EL (cell line): ENCODE data around the gene ATG7.

ENCODE experiments used
- DNase-seq: peaks from one replicate; pipeline ENCODE4 v3.0.0-alpha.2; 2016

The ATG7 gene

GRCh38 chr3:11363715-11364114 is 91.5 kb downstream of the ATG7 start:
- no peak for DNase-seq

DNA sequence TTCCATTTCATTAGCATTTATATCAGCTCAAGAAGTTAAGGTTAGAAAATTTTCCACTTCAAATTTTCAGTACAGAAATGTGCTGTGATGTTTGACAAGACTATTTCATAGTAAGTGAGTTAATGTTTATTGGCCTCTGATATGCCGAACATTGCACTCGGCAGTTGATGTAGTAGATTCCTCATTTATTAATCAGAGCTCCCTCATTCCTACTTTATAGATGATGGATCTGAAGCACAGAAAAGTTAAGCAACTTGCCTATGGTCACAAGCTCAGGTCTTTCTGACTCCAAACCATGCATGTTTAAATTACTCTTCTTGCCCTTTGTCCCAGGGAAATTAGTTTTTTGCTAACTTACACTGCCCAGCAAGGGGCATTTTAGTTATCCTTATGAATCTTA is 92.0 kb downstream of the ATG7 start:
- peak; percentile 67 for DNase-seq

DNA sequence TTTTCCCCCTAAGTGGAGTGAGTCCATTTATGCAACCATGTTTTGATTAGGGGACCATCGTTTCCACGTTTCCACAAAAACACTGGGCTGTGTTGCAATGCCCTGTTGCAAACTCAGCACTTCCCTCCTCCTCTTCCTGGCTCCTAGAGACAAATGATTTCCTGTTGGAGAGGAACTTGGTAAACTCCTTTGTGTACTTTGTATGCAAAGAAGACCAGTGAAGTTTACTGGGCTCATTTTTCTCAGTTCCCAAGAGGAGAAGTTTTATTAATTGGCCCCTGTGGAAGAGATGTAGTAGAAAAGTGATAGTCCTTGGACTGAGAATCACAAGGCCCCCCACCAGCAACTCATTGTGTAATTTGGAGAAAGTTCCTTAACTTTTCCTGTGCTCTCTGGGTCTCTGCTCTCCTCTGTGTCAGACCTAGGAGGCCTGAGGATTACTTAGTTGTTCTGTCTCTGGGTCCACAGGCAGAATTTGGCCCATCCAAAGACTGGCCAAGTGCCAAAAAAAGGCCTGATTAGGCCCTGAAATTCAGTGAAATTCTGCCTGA is 95.0 kb downstream of the ATG7 start:
- DNase-seq: peak; percentile 30

GRCh38 chr3:11370191-11370590 is 98.0 kb downstream of the ATG7 start:
- DNase-seq: no peak

- DNase-seq: no peak
These were observed 98.8 kb downstream of the ATG7 start for GRCh38 chr3:11370966-11371365.

- no peak for DNase-seq
These were observed 99.5 kb downstream of the ATG7 start for GRCh38 chr3:11371747-11372146.

GRCh38 chr3:11373235-11373634 is 101.0 kb downstream of the ATG7 start:
- no peak for DNase-seq

DNA sequence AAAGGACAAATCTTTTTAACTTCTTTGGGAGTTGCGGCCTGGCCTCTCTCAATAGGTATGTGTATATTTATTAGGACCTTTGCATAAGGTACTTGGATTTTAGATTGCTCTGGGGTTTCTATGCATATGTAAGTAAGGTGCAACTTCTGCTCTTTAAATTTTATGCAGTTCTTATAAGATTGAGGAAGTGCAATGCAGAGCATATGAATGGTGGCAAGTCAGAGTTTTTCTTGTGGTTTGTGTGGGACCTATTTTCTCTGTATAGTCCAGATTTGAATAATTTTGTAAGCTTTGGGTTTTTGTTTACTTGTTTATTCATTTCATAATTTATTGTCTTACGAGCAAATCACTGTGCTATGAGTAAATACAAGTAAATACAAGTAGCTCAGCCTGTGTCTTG is 101.5 kb downstream of the ATG7 start:
- no peak for DNase-seq

DNA sequence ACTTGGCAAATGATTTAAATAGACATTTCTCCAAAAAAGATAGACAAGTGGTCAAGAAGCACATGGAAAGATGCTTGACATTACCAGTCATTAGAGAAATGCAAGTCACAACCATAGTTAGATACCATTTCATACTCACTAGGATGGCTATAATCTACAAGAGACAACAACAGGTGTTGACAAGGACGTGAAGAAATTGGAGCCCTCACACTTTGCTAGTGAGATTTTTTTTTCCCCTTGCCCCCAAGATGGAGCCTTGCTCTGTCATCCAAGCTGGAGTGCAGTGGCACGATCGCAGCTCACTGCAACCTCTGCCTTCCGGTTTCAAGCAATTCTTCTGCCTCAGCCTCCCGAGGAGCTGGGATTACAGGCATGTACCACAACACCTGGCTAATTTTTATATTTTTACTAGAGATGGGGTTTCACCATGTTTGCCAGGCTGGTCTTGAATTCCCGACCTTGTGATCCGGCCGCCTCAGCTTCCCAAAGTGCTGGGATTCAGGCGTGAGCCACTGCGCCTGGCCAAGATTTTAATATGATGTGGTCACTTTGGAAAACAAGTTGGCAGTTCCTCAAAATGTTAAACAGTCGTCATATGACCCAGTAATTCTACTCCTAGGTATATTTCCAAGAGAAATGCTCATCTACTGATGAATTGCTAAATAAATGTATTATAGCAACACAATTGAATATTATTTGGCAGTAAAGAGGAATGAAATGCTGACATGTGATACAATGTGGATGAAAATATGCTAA is 103.3 kb downstream of the ATG7 start:
- no peak for DNase-seq

- DNase-seq: peak; percentile 55
These were observed 105.5 kb downstream of the ATG7 start for GRCh38 chr3:11377719-11378118.

- DNase-seq: peak; percentile 59
These were observed 107.1 kb downstream of the ATG7 start for GRCh38 chr3:11379238-11379823.

DNA sequence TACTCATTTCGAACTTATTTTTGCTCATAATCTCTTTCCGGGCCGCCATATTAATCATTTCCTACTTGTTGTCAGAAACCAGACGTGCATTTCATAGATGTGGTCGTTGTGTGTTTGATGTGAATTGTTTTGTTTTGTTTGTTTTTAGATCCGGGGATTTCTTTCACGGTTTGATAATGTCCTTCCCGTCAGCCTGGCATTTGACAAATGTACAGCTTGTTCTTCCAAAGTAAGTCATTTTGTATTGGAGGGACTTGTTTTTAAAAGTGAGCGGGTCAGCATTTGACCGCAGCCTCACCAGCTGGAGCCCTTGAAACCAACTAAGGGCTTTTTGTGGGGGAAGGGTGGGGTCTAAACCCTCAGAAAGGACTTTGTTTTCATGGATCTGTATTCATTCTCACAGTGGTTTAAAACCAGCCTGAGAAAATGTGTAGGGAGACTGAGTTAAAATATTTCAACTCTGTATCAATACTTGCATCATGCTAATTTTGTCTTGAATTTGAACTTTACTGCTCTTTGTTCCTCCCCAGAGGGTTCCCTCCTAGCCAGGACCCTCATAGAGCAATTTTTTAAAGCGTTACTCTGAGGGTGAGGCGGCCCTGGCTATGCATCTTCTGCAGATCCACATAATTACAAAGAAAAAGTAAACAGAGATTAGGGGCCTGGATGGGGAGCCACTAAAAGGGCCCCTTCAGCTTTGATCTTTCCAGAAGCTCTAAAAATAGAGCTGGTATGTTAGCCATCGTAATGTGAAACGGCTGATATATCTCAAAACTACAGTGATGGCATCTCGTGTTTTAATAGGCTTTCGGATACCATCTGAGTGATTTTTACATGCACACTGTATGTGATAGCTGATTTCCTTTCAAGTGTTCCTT is 107.9 kb downstream of the ATG7 start:
- DNase-seq: no peak

GRCh38 chr3:11381141-11381540 is 108.9 kb downstream of the ATG7 start:
- no peak for DNase-seq

DNA sequence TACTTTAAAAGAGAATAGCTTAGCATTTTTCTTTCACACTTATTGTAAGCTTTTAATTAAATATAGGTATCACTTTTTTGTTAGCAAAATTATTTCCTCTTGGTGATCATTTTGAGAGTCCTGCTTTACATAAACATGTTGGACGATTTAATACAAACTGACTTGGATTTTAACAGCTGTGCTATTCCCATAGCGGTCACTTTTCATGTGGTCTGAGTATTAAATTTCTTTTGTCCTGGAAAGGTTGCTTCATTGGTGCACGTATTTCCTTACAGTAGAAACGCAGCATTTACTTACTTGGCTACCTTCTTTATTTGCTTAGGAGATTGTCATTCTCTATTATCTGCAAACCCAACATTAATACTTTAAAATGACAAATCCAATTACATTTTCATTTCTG is 109.4 kb downstream of the ATG7 start:
- no peak for DNase-seq

DNA sequence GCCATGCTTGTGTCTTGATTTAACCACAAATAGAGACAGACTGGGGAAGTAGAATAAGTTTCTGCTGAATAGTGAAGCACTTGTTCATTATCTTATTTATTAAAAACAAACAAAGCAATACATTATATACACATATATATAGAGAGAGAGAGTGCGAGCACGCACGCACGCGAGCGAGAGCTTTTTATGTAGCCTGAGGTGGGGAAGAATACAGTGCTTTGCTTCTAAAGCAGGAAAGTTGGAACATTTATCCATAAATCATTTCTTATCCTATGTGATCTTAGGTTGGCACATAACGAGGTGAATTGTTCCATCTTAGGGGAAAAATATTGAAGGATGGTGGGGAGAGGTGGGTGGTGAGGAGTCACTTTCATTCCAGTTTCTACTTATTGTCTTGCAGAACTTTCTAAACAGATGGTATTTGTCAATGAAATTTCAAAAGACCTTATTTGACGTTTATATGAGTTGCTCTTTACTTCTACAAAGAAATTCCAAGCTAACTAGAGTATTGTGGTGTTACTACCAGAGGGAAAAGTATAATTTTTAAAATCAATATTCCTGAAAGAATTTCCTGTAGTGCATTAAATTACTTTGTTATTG is 110.0 kb downstream of the ATG7 start:
- no peak for DNase-seq

GRCh38 chr3:11384074-11384473 is 111.9 kb downstream of the ATG7 start:
- no peak for DNase-seq

GRCh38 chr3:11385326-11385725 is 113.1 kb downstream of the ATG7 start:
- peak; percentile 25 for DNase-seq

- DNase-seq: peak; percentile 60
These were observed 113.7 kb downstream of the ATG7 start for GRCh38 chr3:11385891-11386290.

DNA sequence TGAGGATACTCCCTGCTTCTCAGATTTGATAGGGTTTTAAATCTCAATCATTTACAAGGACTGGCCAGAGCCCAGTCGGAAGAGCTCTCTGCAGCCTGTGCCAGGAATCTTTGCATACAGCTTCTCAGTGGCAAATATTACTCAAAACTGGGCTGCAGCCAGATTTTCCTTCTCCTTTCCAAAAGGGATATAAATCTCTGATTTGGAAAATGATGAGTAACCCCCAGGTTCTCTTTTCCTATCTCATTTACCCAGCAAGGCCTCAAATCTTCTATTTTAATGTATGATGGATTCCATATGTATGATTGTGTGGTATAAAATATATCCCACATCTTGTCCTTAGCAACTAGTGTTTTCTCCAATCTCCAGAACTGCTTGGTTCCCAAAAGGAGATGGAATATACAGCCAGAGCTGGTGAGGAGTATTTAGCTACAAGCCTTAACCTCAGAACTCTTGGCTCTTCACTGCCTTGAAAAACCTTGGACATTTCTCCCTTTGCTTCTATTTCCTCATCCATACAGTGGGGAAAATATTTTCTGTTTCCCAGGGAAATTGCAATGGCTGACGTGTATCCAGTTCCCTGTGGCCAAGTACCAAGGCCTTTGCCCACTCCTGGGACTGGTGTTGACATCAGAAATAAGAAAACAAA is 114.4 kb downstream of the ATG7 start:
- DNase-seq: no peak

- DNase-seq: no peak
These were observed 117.4 kb downstream of the ATG7 start for GRCh38 chr3:11389386-11390268.

- no peak for DNase-seq
These were observed 118.4 kb downstream of the ATG7 start for GRCh38 chr3:11390411-11391131.
